Panc1 (cell line): Measurements from ENCODE around the gene SKAP1. TPM values are rescaled to one million over a fixed set of nuclear protein-coding genes. Genes with fewer than 3 reads are reported as not detected.
A peak's percentile ranks its signal among the peaks of the same experiment; 100 is the strongest.

Experiments
- ATAC-seq: fragments of 200-7000 bp; cut with Tn5 transposase; 2 replicates; pipeline ENCODE4 v1.9.1; 2020; ENCODE audit warnings: mild to moderate bottlenecking, moderate library complexity
- BruUV-seq: library from RNA; stranded (reverse); fragments of 400-500 nt; replicated peaks from 2 replicates; lab custom pipeline; 2021; lab: Mats Ljungman, UMichigan
- CTCF ChIA-PET: fragments of 300-600 bp; sonication (Branson Sonifier 250); formaldehyde crosslinking; loops from one replicate; lab custom pipeline; 2022; ENCODE audit warnings: antibody characterized with exemption; lab: Charles Lee
- POLR2A ChIA-PET: fragments of 300-600 bp; sonication (Branson Sonifier 250); formaldehyde crosslinking; loops from one replicate; lab custom pipeline; 2022; ENCODE audit warnings: antibody characterized with exemption; lab: Charles Lee
- DNase-seq: peaks from one replicate; pipeline ENCODE4 v3.0.0-alpha.2; 2010; ENCODE audit warnings: low read depth, low spot score
- H3K27ac ChIP-seq: 2 replicates; pipeline ENCODE4 v1.5.1; 2011; ENCODE audit warnings: mild to moderate bottlenecking, low read length, inconsistent platforms
- H3K27me3 ChIP-seq: fragments of 200-500 bp; sonication (Bioruptor generic); 2 replicates; pipeline ENCODE4 v1.6.0; 2014; ENCODE audit warnings: low read length, inconsistent platforms; ENCODE audit not compliant: control insufficient read depth, insufficient read depth
- H3K36me3 ChIP-seq: fragments of 200-500 bp; sonication (Bioruptor generic); 2 replicates; pipeline ENCODE4 v1.5.1; 2014; ENCODE audit warnings: inconsistent platforms, mild to moderate bottlenecking, low read length, moderate library complexity; ENCODE audit not compliant: control insufficient read depth, insufficient read depth
- H3K4me1 ChIP-seq: 2 replicates; pipeline ENCODE4 v1.5.1; 2011; ENCODE audit warnings: inconsistent platforms, mild to moderate bottlenecking, low read length, moderate library complexity; ENCODE audit not compliant: control insufficient read depth, insufficient read depth
- H3K4me3 ChIP-seq, 2 experiments: 2 replicates each; pipeline ENCODE4 v1.5.1; 2011 to 2012; ENCODE audit warnings: low read depth in 2 of 2, low read length in 2 of 2, mild to moderate bottlenecking in 2 of 2, inconsistent platforms in 1 of 2, moderate library complexity in 1 of 2
- H3K9me3 ChIP-seq: fragments of 200-500 bp; sonication (Bioruptor generic); 2 replicates; pipeline ENCODE4 v1.5.1; 2014; ENCODE audit warnings: low read depth, mild to moderate bottlenecking, inconsistent platforms, low read length, moderate library complexity; ENCODE audit not compliant: control insufficient read depth, insufficient read depth
- CTCF ChIP-seq: fragments of 450-650 bp; IDR thresholded peaks from 2 replicates; pipeline ENCODE4 v1.5.1; 2017; ENCODE audit warnings: mild to moderate bottlenecking
- POLR2AphosphoS5 ChIP-seq: IDR thresholded peaks from 2 replicates; pipeline ENCODE4 v1.6.1; 2012; ENCODE audit warnings: mild to moderate bottlenecking, low read depth, low read length, moderate library complexity
- REST ChIP-seq, 2 experiments: IDR thresholded peaks; 2 replicates each; pipeline ENCODE4 v1.6.1; 2011 to 2012; ENCODE audit warnings: low read depth in 2 of 2, control low read depth in 1 of 2, low read length in 1 of 2, mild to moderate bottlenecking in 1 of 2, moderate library complexity in 1 of 2; ENCODE audit not compliant: insufficient read depth in 1 of 2
- SIN3A ChIP-seq: IDR thresholded peaks from 2 replicates; pipeline ENCODE4 v1.6.1; 2012; ENCODE audit warnings: low read depth, mild to moderate bottlenecking, low read length, moderate library complexity, borderline replicate concordance; ENCODE audit not compliant: insufficient read depth
- TCF7L2 ChIP-seq: IDR thresholded peaks from 2 replicates; pipeline ENCODE4 v1.6.1; 2011; ENCODE audit warnings: mild to moderate bottlenecking, low read depth, low read length, inconsistent platforms
- in situ Hi-C: cut with HindIII; loops from 2 replicates; pipeline ENCODE4 v1.10.0; 2016; ENCODE audit warnings: low sequenced_read_pairs, low pct_unique_long_range_greater_than_20kb
- intact Hi-C: fragments of 100-400 bp; cut with micrococcal nuclease; formaldehyde crosslinking; loops from one replicate; pipeline ENCODE4 v1.10.0; 2022; ENCODE audit not compliant: unreplicated experiment
- total RNA-seq: library from RNA; stranded (reverse); gene quantifications from one replicate; pipeline ENCODE4 v1.2.1, GENCODE V29; 2021; ENCODE audit not compliant: unreplicated experiment

The SKAP1 gene
- total RNA-seq, 1 experiment from 2014 or later, result 0.90 TPM

- TF ChIP-seq CTCF, result no peak
- no peak for TF ChIP-seq SIN3A
- TF ChIP-seq TCF7L2, result no peak
- no peak for TF ChIP-seq REST (IDR thresholded peaks at IDR 0.05; ENCODE audit: insufficient read depth in 1 of 2, low read depth in 2 of 2, low read length in 1 of 2)
- no peak for TF ChIP-seq POLR2AphosphoS5
- Histone ChIP-seq H3K27ac (no peak overlapping the region), H3K9me3 (no peaks in the 10 kb centered on the region), H3K27me3 (no peaks in the 10 kb centered on the region; the same call in 1 of the 2 replicates), H3K4me3 (peak overlapping the region in 1 of 2 experiments; percentile 52; a peak in 1 of 4 replicates), H3K36me3 (no peaks in the 10 kb centered on the region), H3K4me1 (peaks cover 6% of the 10 kb centered on the region; the same call in 1 of the 2 replicates)
- intact Hi-C loops (loop anchor here (10.0 kb wide), 1 partner anchor 122 kb away; no protein-coding TSS in a partner anchor), in situ Hi-C loops (no loop called here)
- no peak for DNase-seq
- ChIA-PET POLR2A (no interaction called here), CTCF (interaction anchor here (0.6 to 1.5 kb wide), 2 partner anchors 10 to 241 kb away, joined by 3 to 5 read pairs; no protein-coding TSS in a partner anchor)
- no TSS peak for BruUV-seq
- ATAC-seq, result peak; percentile 50; the same call in 1 of the 2 replicates
Measured at GRCh38 chr17:48456589-48456988, 26.6 kb upstream of the SKAP1 start.

- ChIA-PET POLR2A (no interaction called here), CTCF (interaction anchor here (0.7 kb wide), 1 partner anchor 216 kb away, joined by 3 read pairs; no protein-coding TSS in a partner anchor)
- Histone ChIP-seq H3K27ac (no peak overlapping the region), H3K9me3 (no peaks in the 10 kb centered on the region), H3K4me3 (no peak overlapping the region), H3K36me3 (no peaks in the 10 kb centered on the region), H3K4me1 (peaks cover 6% of the 10 kb centered on the region; the same call in 1 of the 2 replicates), H3K27me3 (no peaks in the 10 kb centered on the region; the same call in 1 of the 2 replicates)
- intact Hi-C loops (loop anchor here (10.0 kb wide), 1 partner anchor 121 kb away; no protein-coding TSS in a partner anchor), in situ Hi-C loops (no loop called here)
- no TSS peak for BruUV-seq
- DNase-seq, result no peak
- no peak for ATAC-seq
- TF ChIP-seq REST (IDR thresholded peaks at IDR 0.05; ENCODE audit: insufficient read depth in 1 of 2, low read depth in 2 of 2, low read length in 1 of 2) (no peak), CTCF (no peak), SIN3A (no peak), TCF7L2 (no peak), POLR2AphosphoS5 (no peak)
Measured at GRCh38 chr17:48455791-48456190, 25.8 kb upstream of the SKAP1 start.
